GM18519 (cell line): Measurements from ENCODE around the gene RAPGEF4.
A peak's percentile ranks its signal among the peaks of the same experiment; 100 is the strongest.

Source experiments
- ATAC-seq: cut with Tn5 transposase; IDR thresholded peaks from one replicate; pipeline ENCODE4 v1.9.1; 2021; ENCODE audit warnings: mild to moderate bottlenecking, moderate library complexity; ENCODE audit not compliant: unreplicated experiment, low FRiP score

The RAPGEF4 gene

GRCh38 chr2:173050684-173051083 is 315.0 kb downstream of the RAPGEF4 start:
- ATAC-seq, result no peak

GRCh38 chr2:173051463-173052215 is 316.0 kb downstream of the RAPGEF4 start:
- ATAC-seq, result no peak

GRCh38 chr2:173053043-173053699 is 317.5 kb downstream of the RAPGEF4 start:
- no peak for ATAC-seq

GRCh38 chr2:173054466-173054865 is 318.8 kb downstream of the RAPGEF4 start:
- ATAC-seq, result no peak

GRCh38 chr2:173056705-173057364 is 321.2 kb downstream of the RAPGEF4 start:
- ATAC-seq, result no peak

GRCh38 chr2:173058097-173058496 is 322.5 kb downstream of the RAPGEF4 start:
- ATAC-seq, result no peak

GRCh38 chr2:173058673-173059072 is 323.0 kb downstream of the RAPGEF4 start:
- ATAC-seq, result no peak

GRCh38 chr2:173059292-173059691 is 323.6 kb downstream of the RAPGEF4 start:
- ATAC-seq, result no peak

GRCh38 chr2:173059971-173060461 is 324.4 kb downstream of the RAPGEF4 start:
- no peak for ATAC-seq

GRCh38 chr2:173062801-173063200 is 327.2 kb downstream of the RAPGEF4 start:
- no peak for ATAC-seq

- no peak for ATAC-seq
Observed at GRCh38 chr2:173064151-173064805, 328.6 kb downstream of the RAPGEF4 start.

- no peak for ATAC-seq
Observed at GRCh38 chr2:173066887-173067676, 331.4 kb downstream of the RAPGEF4 start.

GRCh38 chr2:173075056-173075780 is 339.6 kb downstream of the RAPGEF4 start:
- no peak for ATAC-seq

- peak; percentile 33 for ATAC-seq
Observed at GRCh38 chr2:173075781-173076580, 340.3 kb downstream of the RAPGEF4 start, which contains the start of gene MAP3K20. Gene MAP3K20, plus strand, starts transcription at chr2:173075846. Its CDS starts 15,186 bp downstream, at chr2:173091032.

- no peak for ATAC-seq
Observed at GRCh38 chr2:173076581-173077345, 341.1 kb downstream of the RAPGEF4 start.

- ATAC-seq, result no peak
Observed at GRCh38 chr2:173077506-173078177, 342.0 kb downstream of the RAPGEF4 start.

- ATAC-seq, result no peak
Observed at GRCh38 chr2:173079141-173079540, 343.5 kb downstream of the RAPGEF4 start.
